HepG2 (cell line): Measurements from ENCODE around the gene KLF3. TPM values are rescaled to one million over a fixed set of nuclear protein-coding genes. Genes with fewer than 3 reads are reported as not detected.

ENCODE experiments used
- CAMTA2 ChIP-seq: sonication (generic); formaldehyde crosslinking; IDR thresholded peaks from 2 replicates; pipeline ENCODE4 v1.4.0; 2020; ENCODE audit warnings: mild to moderate bottlenecking, missing genetic modification reagents, borderline replicate concordance
- FOXA3 ChIP-seq: IDR thresholded peaks from 2 replicates; pipeline ENCODE4 v1.6.1; 2016; ENCODE audit warnings: missing genetic modification reagents, missing compliant biosample characterization
- HOXA9 ChIP-seq: sonication (generic); formaldehyde crosslinking; IDR thresholded peaks from 2 replicates; pipeline ENCODE4 v1.8.1; 2022; ENCODE audit warnings: missing genetic modification reagents, mild to moderate bottlenecking, moderate library complexity, borderline replicate concordance
- HOXD1 ChIP-seq: sonication (generic); formaldehyde crosslinking; IDR thresholded peaks from 2 replicates; pipeline ENCODE4 v1.5.0; 2020; ENCODE audit warnings: missing genetic modification reagents
- KLF9 ChIP-seq: IDR thresholded peaks from 2 replicates; pipeline ENCODE4 v1.6.1; 2016; ENCODE audit warnings: low read depth
- MAFF ChIP-seq: IDR thresholded peaks from 2 replicates; pipeline ENCODE4 v1.6.1; 2011; ENCODE audit warnings: low read depth, low read length, improper control_type of control experiment
- PHB2 ChIP-seq: fragments of 450-650 bp; IDR thresholded peaks from 2 replicates; pipeline ENCODE4 v1.6.1; 2018; ENCODE audit not compliant: partially characterized antibody
- RNF219 ChIP-seq: sonication (generic); formaldehyde crosslinking; IDR thresholded peaks from 2 replicates; pipeline ENCODE4 v1.5.0; 2020; ENCODE audit warnings: mild to moderate bottlenecking, missing genetic modification reagents
- TCF12 ChIP-seq, 2 experiments: fragments of 450-650 bp in 1 of 2; sonication (generic) in 1 of 2; formaldehyde crosslinking in 1 of 2; IDR thresholded peaks; 2 replicates each; pipeline versions ENCODE4 v1.6.1 to v1.8.0; 2017 to 2022; ENCODE audit warnings: antibody characterized with exemption in 1 of 2, mild to moderate bottlenecking in 1 of 2, missing genetic modification reagents in 1 of 2, moderate library complexity in 1 of 2
- TRIM24 ChIP-seq: sonication (generic); formaldehyde crosslinking; IDR thresholded peaks from 2 replicates; pipeline ENCODE4 v1.8.0; 2022; ENCODE audit warnings: mild to moderate bottlenecking, missing genetic modification reagents
- ZC3H4 ChIP-seq: sonication (generic); formaldehyde crosslinking; IDR thresholded peaks from 2 replicates; pipeline ENCODE4 v1.4.0; 2020; ENCODE audit warnings: missing genetic modification reagents, borderline replicate concordance
- ZFP36L2 ChIP-seq: sonication (generic); formaldehyde crosslinking; IDR thresholded peaks from 2 replicates; pipeline ENCODE4 v1.4.0; 2020; ENCODE audit warnings: missing genetic modification reagents
- ZMYM2 ChIP-seq: sonication (generic); formaldehyde crosslinking; IDR thresholded peaks from 2 replicates; pipeline ENCODE4 v1.8.0; 2022; ENCODE audit warnings: mild to moderate bottlenecking, missing genetic modification reagents
- ZNF546 ChIP-seq: sonication (generic); formaldehyde crosslinking; conservative IDR thresholded peaks from 2 replicates; pipeline ENCODE4 v1.8.1; 2023; ENCODE audit warnings: mild to moderate bottlenecking, missing genetic modification reagents
- ZNF720 ChIP-seq: sonication (generic); formaldehyde crosslinking; IDR thresholded peaks from 2 replicates; pipeline ENCODE4 v1.4.0; 2020; ENCODE audit warnings: missing genetic modification reagents
- polyA plus RNA-seq, 8 experiments: library from polyadenylated mRNA; depleted of rRNA in 3 of 8; stranded (reverse) in 7 of 8; unstranded in 1 of 8; fragments of >200 nt; fragmentation: Illumina TruSeq in 4 of 8; extraction: Trizol in 4 of 8; gene quantifications; 2 replicates each; pipeline versions ENCODE4 v1.2.1 to v1.2.3, GENCODE V29; 2011 to 2016; ENCODE audit warnings: low read depth in 4 of 8, missing spikeins in 1 of 8, mixed read lengths in 1 of 8; ENCODE audit not compliant: insufficient read depth in 1 of 8
- total RNA-seq, 5 experiments: library from RNA; depleted of rRNA; stranded (reverse); fragments of >200 nt; fragmentation: Illumina TruSeq; extraction: Trizol; gene quantifications; 2 replicates each; pipeline ENCODE4 v1.2.3, GENCODE V29; 2016; ENCODE audit warnings: low read depth in 1 of 5
- TF ChIP-seq, protein P1 (sequence below), 2 experiments: sonication (generic) in 1 of 2; formaldehyde crosslinking in 1 of 2; IDR thresholded peaks; 2 replicates each; pipeline versions ENCODE4 v1.5.1 to v1.6.1; 2011 to 2020; ENCODE audit warnings: borderline replicate concordance in 1 of 2, low read depth in 1 of 2, low read length in 1 of 2, mild to moderate bottlenecking in 1 of 2, missing genetic modification reagents in 1 of 2, moderate library complexity in 1 of 2
- TF ChIP-seq, protein P2 (sequence below): sonication (generic); formaldehyde crosslinking; IDR thresholded peaks from 2 replicates; pipeline ENCODE4 v1.8.0; 2023; ENCODE audit warnings: mild to moderate bottlenecking, missing genetic modification reagents
- TF ChIP-seq, protein P3 (sequence below): sonication (generic); IDR thresholded peaks from 2 replicates; pipeline ENCODE4 v1.6.1; 2016; ENCODE audit warnings: low read depth, borderline replicate concordance
- TF ChIP-seq, protein P4 (sequence below): sonication (generic); formaldehyde crosslinking; conservative IDR thresholded peaks from 2 replicates; pipeline ENCODE4 v1.8.0; 2022; ENCODE audit warnings: mild to moderate bottlenecking, moderate library complexity, missing genetic modification reagents

KLF3 gene
- total and polyA plus RNA-seq, 2 of the 13 experiments (the other 11 are each of a cell fraction or from before 2014, with no cell fraction given), result 29.1 to 37.8 TPM

GRCh38 chr4:38667085-38667893 is 3.3 kb downstream of the KLF3 start (continued):
- TF ChIP-seq, protein P1, sequence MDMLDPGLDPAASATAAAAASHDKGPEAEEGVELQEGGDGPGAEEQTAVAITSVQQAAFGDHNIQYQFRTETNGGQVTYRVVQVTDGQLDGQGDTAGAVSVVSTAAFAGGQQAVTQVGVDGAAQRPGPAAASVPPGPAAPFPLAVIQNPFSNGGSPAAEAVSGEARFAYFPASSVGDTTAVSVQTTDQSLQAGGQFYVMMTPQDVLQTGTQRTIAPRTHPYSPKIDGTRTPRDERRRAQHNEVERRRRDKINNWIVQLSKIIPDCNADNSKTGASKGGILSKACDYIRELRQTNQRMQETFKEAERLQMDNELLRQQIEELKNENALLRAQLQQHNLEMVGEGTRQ (IDR thresholded peaks at IDR 0.05; ENCODE audit: low read depth, low read length), result no peak
- TF ChIP-seq, protein P1 (CRISPR knock-in tag; IDR thresholded peaks at IDR 0.05; ENCODE audit: borderline replicate concordance), result no peak
- TF ChIP-seq PHB2 (no peak), ZFP36L2 (CRISPR knock-in tag) (no peak), TRIM24 (no peak), ZMYM2 (CRISPR knock-in tag) (no peak), KLF9 (CRISPR knock-in tag) (0 out of 2 replicates have a peak, but pooled peaks have one; percentile 19), TCF12 (IDR thresholded peaks at IDR 0.05) (no peak), TCF12 (CRISPR knock-in tag; IDR thresholded peaks at IDR 0.05) (peak; percentile 81; the same call in 1 of the 2 replicates), MAFF (no peak), ZNF546 (CRISPR knock-in tag) (no peak), RNF219 (CRISPR knock-in tag) (no peak), CAMTA2 (CRISPR knock-in tag) (no peak), HOXA9 (CRISPR knock-in tag) (no peak), ZNF720 (CRISPR knock-in tag) (no peak), FOXA3 (CRISPR knock-in tag) (peak; percentile 78; the same call in 1 of the 2 replicates), ZC3H4 (CRISPR knock-in tag) (no peak), HOXD1 (peak; percentile 70; the same call in 1 of the 2 replicates)
- TF ChIP-seq, protein P2, sequence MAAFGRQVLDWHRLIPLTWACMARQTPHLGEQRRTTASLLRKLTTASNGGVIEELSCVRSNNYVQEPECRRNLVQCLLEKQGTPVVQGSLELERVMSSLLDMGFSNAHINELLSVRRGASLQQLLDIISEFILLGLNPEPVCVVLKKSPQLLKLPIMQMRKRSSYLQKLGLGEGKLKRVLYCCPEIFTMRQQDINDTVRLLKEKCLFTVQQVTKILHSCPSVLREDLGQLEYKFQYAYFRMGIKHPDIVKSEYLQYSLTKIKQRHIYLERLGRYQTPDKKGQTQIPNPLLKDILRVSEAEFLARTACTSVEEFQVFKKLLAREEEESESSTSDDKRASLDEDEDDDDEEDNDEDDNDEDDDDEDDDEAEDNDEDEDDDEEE (CRISPR knock-in tag), result no peak
- TF ChIP-seq, protein P3, sequence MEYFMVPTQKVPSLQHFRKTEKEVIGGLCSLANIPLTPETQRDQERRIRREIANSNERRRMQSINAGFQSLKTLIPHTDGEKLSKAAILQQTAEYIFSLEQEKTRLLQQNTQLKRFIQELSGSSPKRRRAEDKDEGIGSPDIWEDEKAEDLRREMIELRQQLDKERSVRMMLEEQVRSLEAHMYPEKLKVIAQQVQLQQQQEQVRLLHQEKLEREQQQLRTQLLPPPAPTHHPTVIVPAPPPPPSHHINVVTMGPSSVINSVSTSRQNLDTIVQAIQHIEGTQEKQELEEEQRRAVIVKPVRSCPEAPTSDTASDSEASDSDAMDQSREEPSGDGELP, result peak; percentile 90; the same call in 1 of the 2 replicates
- TF ChIP-seq, protein P4, sequence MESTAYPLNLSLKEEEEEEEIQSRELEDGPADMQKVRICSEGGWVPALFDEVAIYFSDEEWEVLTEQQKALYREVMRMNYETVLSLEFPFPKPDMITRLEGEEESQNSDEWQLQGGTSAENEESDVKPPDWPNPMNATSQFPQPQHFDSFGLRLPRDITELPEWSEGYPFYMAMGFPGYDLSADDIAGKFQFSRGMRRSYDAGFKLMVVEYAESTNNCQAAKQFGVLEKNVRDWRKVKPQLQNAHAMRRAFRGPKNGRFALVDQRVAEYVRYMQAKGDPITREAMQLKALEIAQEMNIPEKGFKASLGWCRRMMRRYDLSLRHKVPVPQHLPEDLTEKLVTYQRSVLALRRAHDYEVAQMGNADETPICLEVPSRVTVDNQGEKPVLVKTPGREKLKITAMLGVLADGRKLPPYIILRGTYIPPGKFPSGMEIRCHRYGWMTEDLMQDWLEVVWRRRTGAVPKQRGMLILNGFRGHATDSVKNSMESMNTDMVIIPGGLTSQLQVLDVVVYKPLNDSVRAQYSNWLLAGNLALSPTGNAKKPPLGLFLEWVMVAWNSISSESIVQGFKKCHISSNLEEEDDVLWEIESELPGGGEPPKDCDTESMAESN (CRISPR knock-in tag), result 0 out of 2 replicates have a peak, but pooled peaks have one; percentile 19
